Cardiac fibroblast (primary cell): ENCODE measurements around the gene BRSK1.
A peak's percentile ranks its signal among the peaks of the same experiment; 100 is the strongest.

Experiments used
- DNase-seq, 2 donors: peaks; one replicate each; pipeline versions ENCODE4 v3.0.0 to v3.0.0-alpha.2; 2010; ENCODE audit warnings: low read depth in 2 of 2
- H3K4me3 ChIP-seq, 2 donors: replicated peaks in 1 of 2; 1 replicate in 1 of 2; 2 replicates in 1 of 2; pipeline ENCODE4 v1.5.1; 2011; ENCODE audit warnings: low read depth in 2 of 2, low read length in 2 of 2, mild to moderate bottlenecking in 2 of 2, moderate library complexity in 1 of 2
- TF ChIP-seq, protein P1 (sequence below): IDR thresholded peaks from one replicate; pipeline ENCODE4 v1.5.1; 2011; ENCODE audit warnings: low read depth, mild to moderate bottlenecking, low read length, inconsistent platforms

The BRSK1 gene

GRCh38 chr19:55283548-55284377 is at the start of gene BRSK1:
BRSK1 (plus strand) TSS chr19:55283997; CDS start chr19:55284443, 446 bp downstream.
- TF ChIP-seq, protein P1, sequence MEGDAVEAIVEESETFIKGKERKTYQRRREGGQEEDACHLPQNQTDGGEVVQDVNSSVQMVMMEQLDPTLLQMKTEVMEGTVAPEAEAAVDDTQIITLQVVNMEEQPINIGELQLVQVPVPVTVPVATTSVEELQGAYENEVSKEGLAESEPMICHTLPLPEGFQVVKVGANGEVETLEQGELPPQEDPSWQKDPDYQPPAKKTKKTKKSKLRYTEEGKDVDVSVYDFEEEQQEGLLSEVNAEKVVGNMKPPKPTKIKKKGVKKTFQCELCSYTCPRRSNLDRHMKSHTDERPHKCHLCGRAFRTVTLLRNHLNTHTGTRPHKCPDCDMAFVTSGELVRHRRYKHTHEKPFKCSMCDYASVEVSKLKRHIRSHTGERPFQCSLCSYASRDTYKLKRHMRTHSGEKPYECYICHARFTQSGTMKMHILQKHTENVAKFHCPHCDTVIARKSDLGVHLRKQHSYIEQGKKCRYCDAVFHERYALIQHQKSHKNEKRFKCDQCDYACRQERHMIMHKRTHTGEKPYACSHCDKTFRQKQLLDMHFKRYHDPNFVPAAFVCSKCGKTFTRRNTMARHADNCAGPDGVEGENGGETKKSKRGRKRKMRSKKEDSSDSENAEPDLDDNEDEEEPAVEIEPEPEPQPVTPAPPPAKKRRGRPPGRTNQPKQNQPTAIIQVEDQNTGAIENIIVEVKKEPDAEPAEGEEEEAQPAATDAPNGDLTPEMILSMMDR: no peak
- peak; percentile 41 to 54 for DNase-seq
- H3K4me3 ChIP-seq: peak within 1 kb of the TSS; percentile 35 to 39

DNA sequence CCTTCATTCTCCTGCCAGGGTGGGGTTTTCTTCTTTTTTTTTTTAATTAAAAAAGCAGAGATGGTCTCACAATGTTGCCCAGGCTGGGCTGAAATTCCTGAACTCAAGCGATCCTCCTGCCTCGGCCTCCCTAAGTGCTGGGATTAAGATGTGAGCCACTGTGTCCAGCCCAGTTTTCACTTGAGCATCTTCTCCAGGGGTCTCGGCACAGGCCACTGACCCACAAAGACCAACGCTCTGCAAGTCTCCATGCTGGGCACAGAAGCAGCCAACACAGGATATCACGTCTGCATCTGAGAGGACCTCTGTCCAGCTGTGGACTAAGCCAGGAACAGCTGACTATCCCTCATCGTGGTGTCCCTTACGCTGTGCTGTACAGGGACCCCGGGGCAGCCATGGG is 45.8 kb upstream of the BRSK1 start:
- no peak for DNase-seq
- TF ChIP-seq, protein P1: no peak

DNA sequence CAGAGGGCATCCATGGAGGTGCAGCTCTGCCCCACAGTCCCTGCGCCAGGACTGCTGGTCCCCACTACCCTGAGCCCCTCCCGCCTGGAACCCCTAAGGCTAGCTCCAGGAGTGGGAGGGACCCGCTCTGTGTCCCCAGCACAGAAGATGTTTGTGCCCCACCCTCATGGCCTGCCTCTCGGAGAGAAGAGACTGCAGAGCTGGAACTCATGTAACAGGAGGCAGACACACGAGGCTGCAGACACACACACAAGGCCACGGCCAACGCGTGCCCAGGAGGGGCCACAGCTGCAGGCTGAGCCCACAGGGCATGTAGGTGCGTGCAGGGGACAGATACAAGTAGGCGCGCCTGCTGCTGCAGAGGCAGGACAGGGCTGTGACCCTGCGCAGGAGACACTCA is 44.8 kb upstream of the BRSK1 start:
- H3K4me3 ChIP-seq: no peak overlapping the region
- TF ChIP-seq, protein P1: no peak
- DNase-seq: no peak

More for the DNA sequence above, 45.8 kb upstream of the BRSK1 start:
- H3K4me3 ChIP-seq: no peak overlapping the region

DNA sequence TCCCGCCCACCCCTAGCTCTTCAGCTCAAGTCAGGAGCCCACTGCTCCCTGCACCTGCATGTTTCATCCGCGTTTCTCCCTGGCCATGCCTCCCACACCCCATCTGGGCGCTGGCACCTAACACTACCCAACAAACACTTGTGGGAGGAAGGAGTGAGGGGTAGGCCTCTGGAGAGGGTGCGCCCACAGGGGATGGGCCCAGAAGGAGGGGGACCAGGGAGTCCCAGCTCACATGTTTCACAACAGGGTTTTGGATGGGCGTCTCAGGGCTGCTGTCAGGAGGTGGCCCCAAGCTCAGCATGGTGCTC is 43.1 kb upstream of the BRSK1 start:
- H3K4me3 ChIP-seq: no peak overlapping the region
- TF ChIP-seq, protein P1: no peak
- no peak for DNase-seq

GRCh38 chr19:55241143-55241934 is 42.5 kb upstream of the BRSK1 start:
- no peak overlapping the region for H3K4me3 ChIP-seq
- no peak for DNase-seq
- TF ChIP-seq, protein P1: no peak

GRCh38 chr19:55241935-55242464 is 41.8 kb upstream of the BRSK1 start:
- H3K4me3 ChIP-seq: no peak overlapping the region
- no peak for DNase-seq
- TF ChIP-seq, protein P1: no peak
